Tibial nerve (tissue), 3 donors: ENCODE data around the gene SSTR3.

ENCODE experiments used
- CTCF ChIP-seq, 5 experiments: fragments of 200-600 bp in 3 of 5; fragments of 450-650 bp in 2 of 5; sonication (generic) in 3 of 5; IDR thresholded peaks; one replicate each; pipeline ENCODE4 v1.5.1; 2016 to 2019; ENCODE audit warnings: antibody characterized with exemption in 5 of 5, mild to moderate bottlenecking in 3 of 5, moderate library complexity in 2 of 5
- POLR2A ChIP-seq, 2 donors: fragments of 450-650 bp; IDR thresholded peaks; one replicate each; pipeline ENCODE4 v1.6.1; 2017; ENCODE audit warnings: antibody characterized with exemption in 2 of 2, mild to moderate bottlenecking in 2 of 2, moderate library complexity in 2 of 2

DNA sequence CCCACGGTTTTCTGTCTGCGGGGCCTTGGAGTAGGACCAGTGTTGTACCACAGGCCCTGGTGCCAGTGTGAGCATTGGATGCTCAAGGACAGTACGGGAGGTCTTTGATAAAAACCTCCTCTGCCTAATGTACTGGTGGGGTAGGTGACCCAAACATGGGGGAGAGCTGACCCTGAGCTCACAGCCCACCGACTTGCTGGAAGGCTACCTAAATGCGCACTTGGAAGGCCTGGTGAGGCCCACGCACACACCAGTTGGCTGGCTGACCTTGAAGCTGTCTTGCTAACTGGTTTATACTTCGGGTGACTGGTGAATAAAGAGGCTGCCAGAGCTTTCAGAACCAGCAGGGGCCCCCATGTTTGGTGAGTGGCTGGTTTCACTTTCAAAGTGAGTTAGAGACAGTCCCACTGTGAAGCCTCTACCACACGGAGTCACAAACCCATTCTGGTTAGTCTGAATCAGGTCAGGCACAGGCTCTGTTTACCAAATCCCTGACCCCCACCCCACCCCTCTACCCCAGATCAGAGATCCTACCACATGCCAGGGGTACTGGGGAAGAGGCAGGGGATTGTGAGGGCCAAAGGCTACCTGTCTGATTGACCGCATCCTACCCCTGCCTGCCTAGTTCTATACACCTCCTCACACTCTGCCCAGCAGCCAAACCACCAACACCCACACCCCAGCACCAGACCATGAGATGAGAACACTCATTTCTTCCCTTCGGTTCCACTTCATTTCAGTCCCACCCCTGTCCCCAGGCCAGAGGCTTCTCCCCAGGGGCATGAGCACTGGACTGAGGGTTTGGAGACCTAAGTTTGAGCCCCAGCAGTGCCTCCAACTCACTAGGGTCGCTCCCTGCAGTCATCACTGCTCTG is 49.8 kb downstream of the SSTR3 start:
- TF ChIP-seq CTCF (IDR thresholded peaks at IDR 0.05) (no peak), POLR2A (IDR thresholded peaks at IDR 0.05) (no peak)
